GM21825 (cell line): ENCODE results near the gene PILRA.
A peak's percentile ranks its signal among the peaks of the same experiment; 100 is the strongest.
"Not testable (repeated sequence)": the region's sequence is repeated elsewhere in the genome, so short reads cannot be mapped to it uniquely, and the experiment has no call there.

Experiments
- ATAC-seq: cut with Tn5 transposase; IDR thresholded peaks from one replicate; pipeline ENCODE4 v1.9.1; 2021; ENCODE audit warnings: mild to moderate bottlenecking, moderate library complexity; ENCODE audit not compliant: unreplicated experiment

Gene PILRA

GRCh38 chr7:100376066-100376465 lies 2.8 kb downstream of the PILRA start:
- no peak for ATAC-seq

- ATAC-seq = no peak
Measured at GRCh38 chr7:100378114-100378755, 4.9 kb downstream of the PILRA start.

GRCh38 chr7:100380196-100380595 lies 6.9 kb downstream of the PILRA start:
- no peak for ATAC-seq

- not testable (repeated sequence) for ATAC-seq
Measured at GRCh38 chr7:100381531-100382233, 8.4 kb downstream of the PILRA start.

- ATAC-seq = not testable (repeated sequence)
Measured at GRCh38 chr7:100382234-100382853, 9.1 kb downstream of the PILRA start.

- ATAC-seq = no peak
Measured at GRCh38 chr7:100384628-100385294, 11.5 kb downstream of the PILRA start.

GRCh38 chr7:100386940-100387339 lies 13.7 kb downstream of the PILRA start:
- ATAC-seq = no peak

- no peak for ATAC-seq
Measured at GRCh38 chr7:100387695-100388094, 14.4 kb downstream of the PILRA start.

GRCh38 chr7:100389437-100390088 lies 16.3 kb downstream of the PILRA start:
- no peak for ATAC-seq

- ATAC-seq = no peak
Measured at GRCh38 chr7:100390286-100391009, 17.2 kb downstream of the PILRA start.

GRCh38 chr7:100393233-100393905 lies 20.1 kb downstream of the PILRA start:
- no peak for ATAC-seq

- no peak for ATAC-seq
Measured at GRCh38 chr7:100394077-100394476, 20.8 kb downstream of the PILRA start.

- ATAC-seq = peak; percentile 75
Measured at GRCh38 chr7:100396421-100396982, 23.2 kb downstream of the PILRA start.

GRCh38 chr7:100397315-100398081 lies 24.2 kb downstream of the PILRA start:
- no peak for ATAC-seq

GRCh38 chr7:100398239-100398638 lies 25.0 kb downstream of the PILRA start:
- no peak for ATAC-seq

- ATAC-seq = no peak
Measured at GRCh38 chr7:100400041-100400440, 26.8 kb downstream of the PILRA start.

- ATAC-seq = no peak
Measured at GRCh38 chr7:100400656-100401055, 27.4 kb downstream of the PILRA start.

GRCh38 chr7:100401811-100402210 lies 28.5 kb downstream of the PILRA start:
- ATAC-seq = no peak

GRCh38 chr7:100402241-100402640 lies 29.0 kb downstream of the PILRA start:
- no peak for ATAC-seq
